HG03354 (cell line): ENCODE results near the gene CAPZA2.
"Not testable (repeated sequence)": the region's sequence is repeated elsewhere in the genome, so short reads cannot be mapped to it uniquely, and the experiment has no call there.

Experiments used
- ATAC-seq: cut with Tn5 transposase; IDR thresholded peaks from one replicate; pipeline ENCODE4 v1.9.1; 2021; ENCODE audit warnings: mild to moderate bottlenecking; ENCODE audit not compliant: unreplicated experiment, poor library complexity, severe bottlenecking

Gene CAPZA2

DNA sequence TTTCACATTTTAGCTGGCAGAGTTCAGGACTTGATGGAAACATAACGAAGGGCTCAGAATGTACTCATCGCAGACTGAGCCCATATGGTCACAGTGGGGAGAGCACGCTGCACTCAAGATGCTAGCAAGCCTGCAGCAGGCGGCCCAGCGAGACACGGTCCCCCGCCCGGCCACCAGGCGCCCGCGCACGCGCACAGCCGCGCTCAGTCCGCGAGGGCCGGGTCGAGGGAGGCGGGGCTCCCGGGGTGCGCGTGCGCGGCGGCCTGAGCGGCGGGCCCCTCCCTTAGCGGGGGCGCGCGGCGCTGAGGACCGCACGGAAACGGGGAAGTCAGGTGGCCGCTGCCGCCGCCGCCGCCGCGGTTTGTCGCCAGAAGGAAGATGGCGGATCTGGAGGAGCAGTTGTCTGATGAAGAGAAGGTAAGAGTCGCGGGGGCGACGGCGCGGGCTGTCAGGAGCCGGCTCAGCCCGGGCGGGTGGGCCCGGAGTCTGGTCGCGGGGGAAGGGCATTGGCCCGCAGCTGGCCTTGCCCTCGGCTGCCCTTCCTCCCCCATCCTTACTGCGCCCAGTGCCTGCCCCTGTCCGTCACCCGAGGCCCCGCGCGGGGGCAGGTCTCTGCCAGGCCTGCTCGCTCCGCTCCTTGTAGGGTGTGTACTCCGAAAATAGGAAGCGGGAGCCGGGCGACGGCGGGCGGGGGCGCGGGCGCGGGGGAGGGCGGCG, at the start of gene CAPZA2:
CAPZA2 (plus strand) TSS at position 354 of the 717 bp plus-strand sequence; CDS start at position 379, 25 bp downstream.
- peak; percentile 92 for ATAC-seq

DNA sequence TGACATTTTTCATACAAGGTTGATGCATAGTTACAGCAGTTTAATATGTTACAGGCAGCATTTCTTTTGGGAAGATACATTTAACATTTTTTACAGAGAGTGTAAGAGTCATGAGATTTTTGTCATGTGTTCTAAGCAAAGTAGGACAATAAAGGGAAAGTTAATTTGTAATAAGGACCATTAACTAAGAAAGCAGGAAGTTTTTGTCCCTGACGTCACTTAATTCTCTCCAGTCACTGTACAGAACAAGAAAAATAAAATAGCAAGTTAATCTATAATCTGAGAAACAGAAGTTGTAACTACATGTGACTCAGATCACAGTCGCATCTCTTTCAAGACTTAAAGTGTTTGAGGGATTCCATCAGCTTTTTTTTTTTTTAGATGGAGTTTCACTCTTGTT, 49.5 kb upstream of the CAPZA2 start:
- ATAC-seq = no peak

DNA sequence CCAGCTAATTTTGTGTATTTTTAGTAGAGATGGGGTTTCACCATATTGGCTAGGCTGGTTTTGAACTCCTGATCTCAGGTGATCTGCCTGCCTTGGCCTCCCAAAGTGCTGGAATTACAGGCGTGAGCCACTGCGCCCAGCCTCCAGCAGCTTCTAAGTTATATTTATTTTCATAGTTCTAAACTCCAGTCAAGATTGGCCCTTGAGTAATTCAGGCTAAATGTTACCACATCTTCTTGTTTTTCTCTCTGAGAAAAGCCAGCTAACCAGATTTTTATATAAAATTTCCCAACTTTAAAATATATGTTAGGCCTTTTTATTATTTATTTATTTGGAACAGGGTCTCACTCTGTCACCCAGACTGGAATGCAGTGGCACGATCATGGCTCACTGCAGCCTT, 49.0 kb upstream of the CAPZA2 start:
- not testable (repeated sequence) for ATAC-seq

DNA sequence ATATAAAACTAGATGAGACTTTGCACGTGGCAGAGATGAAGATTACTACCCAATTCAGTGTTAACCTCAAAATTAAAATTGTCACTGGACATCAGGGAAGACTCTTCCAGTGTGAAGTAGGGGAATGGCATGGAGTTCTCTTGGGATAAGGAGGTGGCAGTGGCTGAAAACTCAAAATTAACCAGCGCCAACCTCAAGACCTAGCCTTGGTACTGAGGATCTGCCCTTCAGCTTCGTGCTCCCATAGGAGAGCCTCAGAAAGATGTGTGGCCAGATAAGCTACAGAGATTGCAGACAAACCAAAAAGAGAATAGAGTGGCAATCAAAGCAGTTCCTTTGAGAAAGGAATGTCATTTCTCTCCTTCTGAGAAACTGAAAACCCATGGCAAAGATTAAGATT, 47.3 kb upstream of the CAPZA2 start:
- ATAC-seq = no peak

DNA sequence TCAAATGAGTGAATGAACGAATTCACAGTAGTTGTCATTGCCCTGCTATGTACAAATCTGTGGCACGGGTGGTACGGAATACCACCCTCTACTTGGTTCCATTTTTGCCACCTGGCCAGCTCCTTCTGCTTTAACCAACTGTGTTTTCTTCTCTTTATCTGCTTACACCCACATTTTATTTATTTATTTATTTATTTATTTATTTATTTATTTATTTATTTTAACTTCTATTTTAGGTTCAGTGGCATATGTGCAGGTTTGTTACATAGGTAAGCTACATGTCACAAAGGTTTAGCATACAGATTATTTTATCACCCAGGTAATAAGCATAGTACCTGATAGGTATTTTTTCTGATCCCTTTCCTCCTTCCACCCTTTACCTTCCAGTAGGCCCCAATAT, 42.2 kb upstream of the CAPZA2 start:
- no peak for ATAC-seq

DNA sequence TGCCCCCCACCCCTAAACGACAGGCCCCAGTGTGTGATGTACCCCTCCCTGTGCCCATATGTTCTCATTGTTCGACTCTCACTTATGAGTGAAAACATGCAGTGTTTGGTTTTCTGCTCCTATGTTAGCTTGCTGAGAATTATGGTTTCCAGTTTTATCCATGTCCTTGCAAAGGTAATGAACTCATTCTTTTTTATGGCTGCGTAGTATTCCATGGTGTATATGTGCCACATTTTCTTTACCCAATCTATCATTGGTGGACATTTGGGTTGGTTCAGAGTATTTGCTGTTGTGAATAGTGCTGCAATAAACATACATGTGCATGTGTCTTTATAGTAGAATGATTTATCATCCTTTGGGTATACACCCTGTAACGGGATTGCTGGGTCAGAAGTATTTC, 40.7 kb upstream of the CAPZA2 start:
- not testable (repeated sequence) for ATAC-seq

DNA sequence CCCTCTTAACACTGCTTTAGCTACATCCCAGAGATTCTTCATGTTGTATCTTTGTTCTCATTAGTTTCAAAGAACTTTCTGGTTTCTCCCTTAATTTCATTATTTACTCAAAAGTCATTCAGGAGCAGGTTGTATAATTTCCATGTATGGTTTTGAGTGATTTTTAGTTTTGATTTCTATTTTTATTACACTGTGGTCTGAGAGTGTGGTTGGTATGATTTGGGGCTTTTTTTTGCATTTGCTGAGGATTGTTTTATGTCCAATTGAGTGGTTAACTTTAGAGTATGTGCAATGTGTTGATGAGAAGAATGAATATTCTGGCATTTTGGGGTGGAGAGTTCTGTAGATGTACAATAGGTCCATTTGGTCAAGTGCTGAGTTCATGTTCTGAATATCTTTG, 37.9 kb upstream of the CAPZA2 start:
- no peak for ATAC-seq

DNA sequence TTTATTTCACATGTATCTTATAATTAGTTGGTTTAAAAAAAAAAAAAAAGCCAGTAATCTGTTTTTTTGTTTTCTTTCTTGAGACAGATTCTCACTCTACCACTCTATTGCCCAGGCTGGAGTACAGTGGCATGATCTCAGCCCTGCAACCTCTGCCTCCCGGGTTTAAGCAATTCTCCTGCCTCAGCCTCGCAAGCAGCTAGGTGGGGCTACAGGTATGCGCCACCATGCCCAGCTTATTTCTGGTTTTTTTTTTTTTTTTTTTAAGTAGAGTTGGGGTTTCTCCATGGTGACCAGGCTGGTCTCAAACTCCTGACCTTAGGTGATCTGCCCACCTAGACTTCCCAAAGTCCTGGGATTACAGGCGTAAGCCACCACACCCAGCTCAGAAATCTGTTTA, 34.1 kb upstream of the CAPZA2 start:
- no peak for ATAC-seq

DNA sequence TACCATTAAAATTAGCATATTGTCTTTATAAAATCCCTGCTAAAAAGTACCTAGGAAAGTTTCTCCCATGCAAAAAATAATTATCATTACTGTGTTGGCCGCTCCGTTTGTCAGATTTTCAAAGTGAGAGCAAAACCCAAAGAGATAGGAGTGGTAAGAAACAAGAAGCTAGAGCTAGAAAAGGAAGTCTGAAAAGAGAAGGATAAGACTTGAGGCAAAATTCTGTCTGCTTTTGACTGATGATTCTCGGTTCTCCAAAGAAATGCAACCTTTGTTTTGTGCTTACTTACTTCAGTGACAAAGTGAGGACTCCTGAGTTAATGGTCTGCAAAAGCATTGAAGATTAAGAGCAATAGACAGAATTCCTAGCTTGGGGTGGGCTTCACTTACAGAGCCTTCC, 33.3 kb upstream of the CAPZA2 start:
- no peak for ATAC-seq

DNA sequence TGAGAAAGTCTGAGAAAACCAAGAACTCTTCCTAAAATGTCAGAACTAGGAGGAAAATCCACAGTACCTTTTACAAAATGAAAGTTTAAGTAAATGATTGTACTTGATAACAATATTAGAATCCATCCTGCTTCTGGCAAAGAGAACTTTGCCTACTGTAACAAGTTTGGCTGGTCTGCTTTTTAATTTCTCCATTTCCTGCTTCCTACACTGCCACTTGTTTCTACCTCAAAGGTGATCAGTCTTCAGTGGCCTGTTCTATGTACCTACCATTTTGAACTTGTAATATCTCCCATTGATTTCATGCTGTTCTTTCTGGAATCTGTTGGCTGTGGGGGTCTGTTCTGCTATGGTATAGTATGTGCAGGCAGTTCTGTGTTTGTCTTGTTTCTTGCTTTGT, 32.9 kb upstream of the CAPZA2 start:
- no peak for ATAC-seq

DNA sequence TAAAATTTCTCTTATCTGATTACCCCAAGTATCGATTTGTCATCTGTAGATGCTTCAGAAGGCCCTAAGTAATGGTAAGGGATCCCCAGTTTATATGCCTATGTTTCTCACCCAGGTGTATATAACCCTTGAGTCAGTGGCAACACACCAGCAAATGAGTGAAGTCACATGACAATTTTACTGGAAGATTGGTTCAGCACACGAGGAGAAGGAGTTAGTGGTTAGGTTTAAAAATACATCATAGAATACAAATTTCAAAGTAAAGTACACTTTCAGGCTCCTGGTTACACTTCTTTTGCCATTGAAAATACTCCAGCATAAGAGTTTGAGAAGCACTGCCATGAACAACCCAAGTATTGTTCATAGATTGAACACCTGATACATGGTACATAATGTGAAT, 29.7 kb upstream of the CAPZA2 start:
- no peak for ATAC-seq

DNA sequence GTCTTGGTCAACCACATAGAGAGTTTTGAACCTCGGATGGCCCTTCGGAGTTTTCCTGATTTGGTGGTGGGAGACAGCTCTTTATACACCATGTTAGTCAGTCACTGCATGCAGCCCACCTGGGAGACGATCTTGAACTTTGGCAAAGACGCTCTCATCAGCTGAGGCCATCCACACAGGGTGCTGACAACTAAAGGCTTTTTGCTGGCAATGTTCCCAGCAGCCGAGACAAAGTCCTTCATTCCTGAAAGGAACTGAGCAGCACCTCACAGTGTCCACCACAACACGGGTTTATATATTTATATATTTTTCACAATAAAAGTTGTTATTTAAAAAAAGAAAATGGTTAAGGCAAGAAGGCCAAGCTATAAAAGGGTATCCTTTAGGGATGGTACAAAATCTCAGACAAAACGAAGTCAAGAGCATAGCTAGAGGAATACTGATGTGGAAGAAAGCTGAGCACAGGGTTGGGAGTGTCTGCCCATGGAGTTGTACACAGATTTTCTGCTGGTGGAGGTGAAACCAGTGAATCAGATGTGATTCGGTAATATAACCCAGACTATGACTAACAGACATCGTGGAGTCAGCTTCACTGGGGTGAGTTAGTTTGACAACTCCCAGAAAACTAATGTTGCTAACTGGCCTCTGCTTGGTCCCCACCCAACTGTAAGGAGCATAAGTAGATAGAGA, 27.4 kb upstream of the CAPZA2 start:
- no peak for ATAC-seq

DNA sequence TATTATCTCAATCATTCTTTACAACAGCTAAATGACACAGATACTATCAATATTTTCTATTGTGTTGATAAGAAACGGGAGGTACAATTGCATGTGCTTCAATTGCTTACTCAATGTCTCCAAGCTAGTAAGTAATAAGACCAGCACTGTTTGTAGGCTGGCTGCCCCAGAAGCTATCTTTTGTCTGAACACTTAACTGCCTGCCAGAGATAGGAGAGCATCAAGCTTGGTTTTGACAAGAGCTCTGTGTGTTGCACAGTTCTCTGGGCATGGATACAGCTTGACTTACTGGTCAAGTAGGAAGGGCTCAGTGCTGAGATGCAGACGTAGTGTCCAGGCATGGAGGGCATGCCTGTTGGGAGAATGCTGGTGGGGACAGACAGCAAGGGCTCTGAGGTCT, 26.3 kb upstream of the CAPZA2 start:
- no peak for ATAC-seq

DNA sequence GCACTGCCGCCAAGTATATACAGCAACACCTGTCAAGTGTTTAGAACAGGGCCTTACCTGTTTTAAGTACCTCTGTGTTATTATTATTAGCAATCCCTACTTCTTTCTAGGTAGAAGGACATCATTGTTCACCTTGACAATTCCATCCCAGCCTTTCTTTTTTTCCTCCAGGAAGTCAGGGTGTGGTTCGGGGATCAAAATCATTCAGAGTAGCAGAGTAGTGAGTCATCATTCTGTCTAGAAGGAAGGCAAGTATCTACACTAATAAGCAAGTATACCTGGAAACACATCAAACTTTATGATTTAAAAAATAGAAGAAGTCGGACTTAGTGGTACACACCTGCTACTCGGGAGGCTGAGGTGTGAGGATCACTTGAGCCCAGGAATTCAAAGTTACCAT, 25.5 kb upstream of the CAPZA2 start:
- ATAC-seq = no peak

DNA sequence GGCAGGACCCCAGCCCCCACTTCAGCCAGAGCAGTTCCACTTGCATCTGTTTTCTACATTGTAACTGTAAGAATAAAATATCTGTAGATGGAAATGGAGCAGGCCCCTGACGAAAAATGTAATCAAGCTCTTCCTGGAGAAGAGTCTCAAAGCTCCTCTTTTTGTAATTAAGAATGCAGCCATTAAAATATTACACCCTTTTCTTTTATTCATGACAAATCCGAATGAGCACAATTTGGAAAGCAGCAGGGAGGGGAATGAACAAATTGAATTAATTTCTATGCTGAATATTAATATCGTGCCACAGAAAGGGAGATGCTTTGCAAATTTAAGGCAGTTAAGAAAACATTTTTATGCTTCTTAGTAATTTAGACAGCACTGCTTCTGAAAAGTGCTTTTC, 24.8 kb upstream of the CAPZA2 start:
- ATAC-seq = no peak

DNA sequence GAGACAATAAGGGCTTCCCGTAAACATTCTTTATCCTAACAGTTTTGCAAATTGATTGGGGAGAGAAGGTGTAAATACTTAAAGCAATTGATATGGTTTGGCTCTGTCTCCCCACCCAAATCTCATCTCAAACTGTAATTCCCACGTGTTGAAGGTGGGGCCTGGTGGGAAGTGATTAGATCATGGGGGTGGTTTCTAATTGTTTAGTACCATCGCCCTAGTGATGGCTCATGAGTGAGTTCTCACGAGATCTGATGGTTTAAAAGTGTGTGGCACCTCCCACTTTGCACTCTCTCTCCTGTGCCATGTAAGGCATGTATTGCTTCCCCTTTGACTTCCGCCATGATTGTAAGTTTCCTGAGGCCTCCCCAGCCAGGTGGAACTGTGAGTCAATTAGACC, 22.1 kb upstream of the CAPZA2 start:
- ATAC-seq = no peak

DNA sequence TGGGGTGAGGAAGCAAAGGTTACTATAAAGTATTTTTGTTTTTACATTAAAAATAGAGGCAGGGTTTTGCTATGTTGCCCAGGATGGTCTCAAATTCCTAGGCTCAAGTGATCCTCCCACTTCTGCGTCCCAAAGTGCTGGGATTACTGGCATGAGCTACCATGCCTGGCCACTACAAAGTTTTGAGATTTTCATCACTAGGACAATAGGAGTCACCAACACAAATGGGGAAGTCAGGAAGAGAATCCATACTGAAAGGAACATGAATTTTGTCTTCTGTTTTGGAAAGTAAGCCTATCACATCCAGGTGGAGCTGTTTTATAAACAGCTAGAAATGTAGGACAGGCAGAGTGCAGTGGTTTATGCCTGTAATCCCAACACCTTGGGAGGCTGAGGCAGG, 20.0 kb upstream of the CAPZA2 start:
- no peak for ATAC-seq

DNA sequence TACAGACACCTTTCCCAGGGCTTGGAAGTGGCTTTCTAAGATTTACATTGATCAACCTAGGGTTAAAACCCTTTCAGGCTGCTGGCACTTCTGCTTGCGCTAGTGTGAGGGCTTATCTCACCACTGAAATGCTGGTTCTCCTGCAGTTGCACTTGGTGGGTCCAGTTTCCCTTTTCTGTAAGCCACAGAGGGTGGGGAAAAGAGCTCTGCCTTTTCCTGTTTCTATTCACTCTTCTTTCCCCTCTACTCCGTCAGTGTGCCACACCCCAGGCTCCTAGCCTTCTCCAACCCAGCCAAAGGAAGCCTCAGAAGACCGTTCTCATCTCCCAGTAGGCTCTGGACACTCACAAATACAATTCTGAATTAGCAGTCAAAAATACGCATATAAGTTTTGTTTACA, 19.0 kb upstream of the CAPZA2 start:
- no peak for ATAC-seq

DNA sequence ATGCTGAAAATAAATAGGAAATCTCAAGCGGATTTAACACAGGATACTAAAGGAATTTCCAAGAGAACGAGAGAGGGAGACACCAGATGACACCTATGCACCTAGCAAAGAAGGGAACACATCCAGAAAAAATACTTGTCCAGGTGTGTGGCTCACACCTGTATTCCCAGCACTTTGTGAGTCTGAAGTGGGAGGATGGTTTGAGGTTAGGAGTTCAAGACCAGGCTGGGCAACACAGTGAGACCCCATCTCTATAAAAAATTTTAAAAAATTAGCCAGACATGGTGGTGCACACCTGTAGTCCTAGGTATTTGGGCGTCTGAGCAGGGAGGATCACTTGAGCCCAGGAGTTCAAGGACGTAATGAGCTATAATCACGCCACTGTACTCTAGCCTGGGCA, 11.2 kb upstream of the CAPZA2 start:
- ATAC-seq = no peak

DNA sequence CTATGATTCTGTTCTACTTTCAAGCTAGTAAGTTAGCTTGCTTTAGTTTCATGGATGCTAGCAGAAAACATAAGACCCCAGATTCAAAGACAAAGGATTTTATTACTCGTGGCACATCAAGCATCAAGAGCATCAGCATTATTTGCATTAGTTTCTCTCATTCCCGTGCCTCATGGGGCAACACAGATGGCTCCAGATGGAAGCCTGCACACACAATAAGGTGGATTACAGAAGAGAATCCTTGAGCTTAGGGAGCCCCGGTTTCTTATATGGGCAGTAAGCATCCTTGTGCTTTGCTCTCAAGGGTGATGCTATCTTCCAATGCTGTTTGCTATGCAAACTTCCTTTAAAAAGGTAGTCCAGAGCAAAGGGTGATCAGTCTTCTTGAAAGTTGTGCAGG, 10.7 kb upstream of the CAPZA2 start:
- no peak for ATAC-seq

DNA sequence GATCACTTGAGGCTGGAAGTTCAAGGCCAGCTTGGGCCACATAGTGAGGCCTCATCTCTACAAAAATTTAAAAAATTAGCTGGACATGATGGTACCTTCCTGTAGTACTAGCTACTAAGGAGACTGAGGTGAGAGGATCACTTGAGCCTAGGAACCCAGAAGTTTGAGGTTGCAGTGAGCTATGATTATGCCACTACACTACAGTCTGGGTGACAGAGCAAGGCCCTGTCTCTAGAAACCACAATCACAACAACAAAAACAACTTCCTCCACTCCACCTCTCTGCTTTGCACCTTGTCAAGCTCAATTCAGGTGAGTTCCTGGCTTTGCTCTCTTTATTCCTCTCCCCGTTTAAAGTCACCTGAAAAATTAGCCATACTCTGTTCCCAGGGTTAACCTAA, 8.3 kb upstream of the CAPZA2 start:
- ATAC-seq = no peak

DNA sequence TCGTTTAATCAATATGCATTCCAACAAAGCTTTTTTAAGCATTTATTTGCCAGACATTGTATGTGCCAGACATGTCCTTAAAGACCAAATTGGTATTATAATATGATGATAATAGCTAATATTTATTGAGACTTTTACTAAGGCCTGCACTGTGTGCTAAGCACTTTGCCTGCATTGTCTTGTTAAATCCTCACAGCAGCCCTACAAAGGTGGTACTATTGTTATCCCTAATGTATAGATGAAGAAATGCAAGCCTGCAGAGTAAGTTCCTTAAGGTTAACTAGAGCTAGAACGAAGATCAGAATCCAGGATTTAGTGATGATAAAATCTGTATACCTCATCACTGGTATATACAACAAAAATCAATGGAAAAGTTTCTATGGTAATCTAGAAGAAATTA, 5.3 kb upstream of the CAPZA2 start:
- no peak for ATAC-seq
